HEK293 (cell line): ENCODE results near the gene MAIP1.
"Not testable (repeated sequence)": the region's sequence is repeated elsewhere in the genome, so short reads cannot be mapped to it uniquely, and the experiment has no call there.

Experiments used
- CTCF ChIA-PET: fragments of 350-600 bp; formaldehyde crosslinking; extraction: SDS; loops from one replicate; lab custom pipeline; 2021; ENCODE audit warnings: antibody characterized with exemption; lab: Yijun Ruan, JAX
- POLR2A ChIA-PET: fragments of 300-600 bp; formaldehyde crosslinking; extraction: SDS; loops from one replicate; lab custom pipeline; 2020; ENCODE audit warnings: antibody characterized with exemption, inconsistent platforms; lab: Yijun Ruan, JAX
- H3K27ac ChIP-seq: fragments of 200-500 bp; sonication (Bioruptor generic); 2 replicates; pipeline ENCODE4 v1.5.1; 2014; ENCODE audit warnings: low read depth, low read length, control low read depth, inconsistent platforms; ENCODE audit errors: extremely low read depth
- H3K36me3 ChIP-seq, 2 experiments: fragments of 200-500 bp in 1 of 2; sonication (Bioruptor generic) in 1 of 2; 1 replicate in 1 of 2; 2 replicates in 1 of 2; pipeline ENCODE4 v1.5.1; 2014 to 2017; ENCODE audit warnings: inconsistent platforms in 2 of 2, low read length in 2 of 2; ENCODE audit not compliant: control insufficient read depth in 2 of 2, insufficient read depth in 1 of 2
- H3K4me1 ChIP-seq: fragments of 200-500 bp; sonication (Bioruptor generic); 2 replicates; pipeline ENCODE4 v1.5.1; 2014; ENCODE audit warnings: mild to moderate bottlenecking, low read length, inconsistent platforms; ENCODE audit not compliant: control insufficient read depth, insufficient read depth
- H3K4me3 ChIP-seq: 2 replicates; pipeline ENCODE4 v1.5.1; 2011; ENCODE audit warnings: low read depth, mild to moderate bottlenecking, control low read depth, low read length, moderate library complexity
- H3K9me3 ChIP-seq: fragments of 200-500 bp; sonication (Bioruptor generic); 2 replicates; pipeline ENCODE4 v1.5.1; 2014; ENCODE audit warnings: low read depth, low read length, inconsistent platforms; ENCODE audit not compliant: control insufficient read depth, insufficient read depth
- YY2 ChIP-seq: fragments of 450-650 bp; formaldehyde crosslinking; IDR thresholded peaks from 2 replicates; pipeline ENCODE4 v1.5.1; 2016; ENCODE audit warnings: missing biosample characterization, missing genetic modification characterization
- ZBTB44 ChIP-seq: fragments of 450-650 bp; IDR thresholded peaks from 2 replicates; pipeline ENCODE4 v1.5.1; 2018; ENCODE audit warnings: missing biosample characterization, mild to moderate bottlenecking, missing genetic modification characterization
- ZBTB8A ChIP-seq: fragments of 450-650 bp; formaldehyde crosslinking; IDR thresholded peaks from 2 replicates; pipeline ENCODE4 v1.5.1; 2016; ENCODE audit warnings: missing biosample characterization, missing genetic modification characterization
- ZFP69B ChIP-seq: fragments of 450-650 bp; formaldehyde crosslinking; IDR thresholded peaks from 2 replicates; pipeline ENCODE4 v1.5.1; 2016; ENCODE audit warnings: missing biosample characterization, missing genetic modification characterization
- ZNF121 ChIP-seq: fragments of 450-650 bp; formaldehyde crosslinking; IDR thresholded peaks from 2 replicates; pipeline ENCODE4 v1.5.1; 2016; ENCODE audit warnings: missing biosample characterization, missing genetic modification characterization
- ZNF311 ChIP-seq: fragments of 450-650 bp; formaldehyde crosslinking; IDR thresholded peaks from 2 replicates; pipeline ENCODE4 v1.5.1; 2017; ENCODE audit warnings: missing biosample characterization, missing genetic modification characterization, borderline replicate concordance
- ZNF354C ChIP-seq: fragments of 450-650 bp; formaldehyde crosslinking; IDR thresholded peaks from 2 replicates; pipeline ENCODE4 v1.5.1; 2016; ENCODE audit warnings: missing biosample characterization, missing genetic modification characterization, low read depth, borderline replicate concordance
- ZNF518A ChIP-seq: fragments of 450-650 bp; formaldehyde crosslinking; conservative IDR thresholded peaks from 2 replicates; pipeline ENCODE4 v1.5.1; 2016; ENCODE audit warnings: low read depth, missing biosample characterization, missing genetic modification characterization
- ZNF629 ChIP-seq: fragments of 450-650 bp; formaldehyde crosslinking; IDR thresholded peaks from 2 replicates; pipeline ENCODE4 v1.5.1; 2017; ENCODE audit warnings: missing biosample characterization, missing genetic modification characterization
- ZNF677 ChIP-seq: fragments of 450-650 bp; IDR thresholded peaks from 2 replicates; pipeline ENCODE4 v1.5.0; 2018; ENCODE audit warnings: missing biosample characterization, mild to moderate bottlenecking, missing genetic modification characterization, moderate library complexity
- ZNF76 ChIP-seq: fragments of 450-650 bp; formaldehyde crosslinking; IDR thresholded peaks from 2 replicates; pipeline ENCODE4; 2016; ENCODE audit warnings: low read depth, missing biosample characterization, missing genetic modification characterization, borderline replicate concordance
- ZNF843 ChIP-seq: fragments of 450-650 bp; formaldehyde crosslinking; IDR thresholded peaks from 2 replicates; pipeline ENCODE4 v1.5.1; 2016; ENCODE audit warnings: missing biosample characterization, missing genetic modification characterization

MAIP1 gene

DNA sequence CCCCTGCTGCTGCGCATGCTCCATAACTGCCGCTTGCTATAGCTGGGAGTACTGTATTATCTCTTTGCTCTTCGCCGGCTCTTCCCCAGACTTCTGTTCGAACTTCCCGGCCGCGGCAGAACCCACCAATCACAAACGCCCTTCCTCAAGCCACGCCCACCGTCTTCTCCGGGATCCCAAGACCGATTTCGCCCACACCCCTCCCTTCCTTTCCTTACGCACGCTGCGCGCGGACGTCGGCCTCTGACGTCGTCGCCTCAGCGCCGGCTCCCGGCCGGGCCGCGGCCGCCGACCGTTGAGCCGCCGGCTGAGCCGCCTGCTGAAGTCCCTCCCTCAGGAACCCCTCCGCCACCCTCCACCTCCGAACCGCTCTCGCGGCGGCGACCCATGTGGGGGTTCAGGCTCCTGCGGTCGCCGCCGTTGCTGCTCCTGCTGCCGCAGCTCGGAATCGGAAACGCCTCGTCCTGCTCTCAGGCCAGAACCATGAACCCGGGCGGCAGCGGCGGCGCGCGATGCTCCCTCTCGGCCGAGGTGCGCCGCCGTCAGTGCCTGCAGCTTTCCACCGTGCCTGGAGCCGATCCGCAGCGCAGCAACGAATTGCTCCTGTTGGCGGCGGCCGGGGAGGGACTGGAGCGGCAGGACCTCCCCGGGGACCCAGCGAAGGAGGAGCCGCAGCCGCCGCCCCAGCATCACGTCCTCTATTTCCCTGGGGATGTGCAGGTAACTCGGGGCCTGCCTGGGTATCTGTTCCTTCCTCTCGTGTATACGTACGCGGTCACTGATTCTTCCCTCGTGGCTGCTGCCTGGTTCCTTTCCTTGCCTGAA, 44.1 kb upstream of the MAIP1 start, which contains the start of gene C2orf69 (continued):
- TF ChIP-seq ZNF518A, result peak; percentile 52
- TF ChIP-seq ZNF629 (tag by site-specific recombination), result peak; percentile 88
- peak; percentile 53; the same call in 1 of the 2 replicates for TF ChIP-seq ZNF76 (tag by site-specific recombination)
- no peak for TF ChIP-seq ZFP69B (tag by site-specific recombination)
- peak; percentile 35; the same call in 1 of the 2 replicates for TF ChIP-seq ZNF843 (tag by site-specific recombination)
- no peak for TF ChIP-seq ZBTB44 (tag by site-specific recombination)
- no peak for TF ChIP-seq YY2 (tag by site-specific recombination)
- TF ChIP-seq ZNF311 (tag by site-specific recombination), result no peak
- no peak for TF ChIP-seq ZNF677

DNA sequence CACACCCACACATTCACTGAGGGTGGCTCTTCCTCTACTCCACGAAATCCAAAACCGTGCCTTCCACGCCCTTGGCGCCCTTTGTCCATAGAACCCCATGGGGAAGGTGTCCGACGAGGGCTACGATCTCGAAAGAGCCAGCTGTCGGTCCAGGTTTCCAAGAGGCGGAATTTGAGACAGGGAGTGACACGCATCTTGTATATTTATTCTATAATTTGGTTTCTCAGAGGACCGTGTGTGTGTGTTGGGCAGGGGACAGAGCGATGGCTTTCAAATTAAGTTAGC, 43.6 kb upstream of the MAIP1 start:
- H3K4me3 ChIP-seq, result peak overlapping the region; percentile 100
- H3K36me3 ChIP-seq, result peaks cover 0 to 32% of the 10 kb centered on the region in 2 experiments; a peak in 2 of 3 replicates
- POLR2A ChIA-PET, result interaction anchor here (1.1 to 2.3 kb wide), 2 partner anchors 11 to 44 kb away, joined by 3 to 9 read pairs; no protein-coding TSS in a partner anchor
- peak; percentile 75 for TF ChIP-seq ZBTB8A
- no peak for TF ChIP-seq ZNF354C (tag by site-specific recombination)
- no peaks in the 10 kb centered on the region for H3K9me3 ChIP-seq
- H3K4me1 ChIP-seq, result no peaks in the 10 kb centered on the region; the same call in 1 of the 2 replicates
- peak overlapping the region; percentile 96 for H3K27ac ChIP-seq
- CTCF ChIA-PET, result interaction anchor here (0.8 kb wide), 1 partner anchor 800 kb away, joined by 3 read pairs; no protein-coding TSS in a partner anchor

DNA sequence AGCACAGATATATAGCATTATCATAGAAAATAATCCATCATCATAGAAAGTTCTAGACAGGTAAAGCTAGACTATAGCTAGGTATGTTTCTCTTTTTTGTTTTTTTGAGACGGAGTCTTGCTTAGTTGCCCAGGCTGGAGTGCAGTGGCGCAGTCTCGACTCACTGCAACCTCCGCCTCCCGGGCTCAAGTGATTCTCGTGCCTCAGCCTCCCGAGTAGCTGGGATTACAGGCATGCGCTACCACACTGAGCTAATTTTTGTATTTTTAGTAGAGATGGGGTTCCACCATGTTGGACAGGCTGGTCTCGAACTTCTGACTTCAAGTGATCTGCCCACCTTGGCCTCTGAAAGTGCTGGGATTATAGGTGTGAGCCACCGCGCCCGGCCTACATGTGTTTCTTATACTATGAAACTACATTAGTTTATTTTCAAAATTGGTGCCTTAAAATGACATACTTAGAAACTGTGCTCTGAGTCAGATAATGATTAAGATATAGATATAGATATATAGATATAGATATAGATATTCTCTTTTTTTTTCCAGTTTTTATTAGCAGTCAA, 42.7 kb upstream of the MAIP1 start:
- H3K4me1 ChIP-seq, H3K9me3 ChIP-seq: not testable (repeated sequence)
- peak; percentile 91 for TF ChIP-seq ZNF121 (tag by site-specific recombination)
- ChIA-PET CTCF (interaction anchor here (0.8 kb wide), 1 partner anchor 799 kb away, joined by 3 read pairs; no protein-coding TSS in a partner anchor), POLR2A (interaction anchor here (2.3 kb wide), 1 partner anchor 10 kb away, joined by 9 read pairs; no protein-coding TSS in a partner anchor)
- Histone ChIP-seq H3K4me3 (peak overlapping the region; percentile 100), H3K27ac (0 out of 2 replicates have a peak overlapping the region, but pooled peaks have one; percentile 96), H3K36me3 (peaks cover 0 to 40% of the 10 kb centered on the region in 2 experiments; a peak in 2 of 3 replicates)
